HEK293T (cell line): ENCODE data around the gene ARL4A.
"Not testable (repeated sequence)": the region's sequence is repeated elsewhere in the genome, so short reads cannot be mapped to it uniquely, and the experiment has no call there.

Source experiments
- CTCF ChIA-PET: fragments of 350-600 bp; formaldehyde crosslinking; extraction: SDS; loops from one replicate; lab custom pipeline; 2021; ENCODE audit warnings: antibody characterized with exemption, inconsistent platforms; lab: Yijun Ruan, JAX
- POLR2A ChIA-PET: fragments of 350-600 bp; formaldehyde crosslinking; extraction: SDS; loops from one replicate; lab custom pipeline; 2020; ENCODE audit warnings: antibody characterized with exemption, inconsistent platforms; lab: Yijun Ruan, JAX
- DNase-seq: peaks from one replicate; pipeline ENCODE4 v3.0.0; 2012; ENCODE audit warnings: mixed read lengths; ENCODE audit errors: extremely low spot score
- ARNT ChIP-seq: fragments of 450-650 bp; IDR thresholded peaks from 2 replicates; pipeline ENCODE4 v1.6.1; 2017; ENCODE audit warnings: mild to moderate bottlenecking
- BHLHE40 ChIP-seq: fragments of 450-650 bp; IDR thresholded peaks from 2 replicates; pipeline ENCODE4 v1.6.1; 2016; ENCODE audit warnings: mild to moderate bottlenecking, moderate library complexity, borderline replicate concordance
- CTBP1 ChIP-seq: fragments of 450-650 bp; IDR thresholded peaks from 2 replicates; pipeline ENCODE4 v1.6.1; 2016; ENCODE audit warnings: borderline replicate concordance
- ELF4 ChIP-seq: fragments of 450-650 bp; IDR thresholded peaks from 2 replicates; pipeline ENCODE4 v1.6.1; 2017; ENCODE audit warnings: antibody characterized with exemption
- FOXA1 ChIP-seq: fragments of 450-650 bp; IDR thresholded peaks from 2 replicates; pipeline ENCODE4 v1.6.1; 2016; ENCODE audit warnings: mild to moderate bottlenecking
- FOXK2 ChIP-seq: fragments of 450-650 bp; IDR thresholded peaks from 2 replicates; pipeline ENCODE4 v1.6.1; 2016; ENCODE audit warnings: mild to moderate bottlenecking
- FOXM1 ChIP-seq: fragments of 450-650 bp; IDR thresholded peaks from 2 replicates; pipeline ENCODE4 v1.6.1; 2017; ENCODE audit warnings: mild to moderate bottlenecking, borderline replicate concordance
- HDGF ChIP-seq: fragments of 450-650 bp; IDR thresholded peaks from 2 replicates; pipeline ENCODE4 v1.6.1; 2017; ENCODE audit warnings: antibody characterized with exemption, borderline replicate concordance
- L3MBTL2 ChIP-seq: fragments of 450-650 bp; conservative IDR thresholded peaks from 2 replicates; pipeline ENCODE4 v1.6.1; 2016; ENCODE audit warnings: mild to moderate bottlenecking
- LEF1 ChIP-seq: fragments of 450-650 bp; IDR thresholded peaks from 2 replicates; pipeline ENCODE4 v1.6.1; 2017; ENCODE audit warnings: mild to moderate bottlenecking, borderline replicate concordance
- NFRKB ChIP-seq: fragments of 450-650 bp; IDR thresholded peaks from 2 replicates; pipeline ENCODE4 v1.6.1; 2016; ENCODE audit warnings: mild to moderate bottlenecking, moderate library complexity
- PKNOX1 ChIP-seq: fragments of 450-650 bp; IDR thresholded peaks from 2 replicates; pipeline ENCODE4 v1.6.1; 2016
- SP1 ChIP-seq: fragments of 450-650 bp; IDR thresholded peaks from 2 replicates; pipeline ENCODE4 v1.6.1; 2017
- SUZ12 ChIP-seq: fragments of 450-650 bp; IDR thresholded peaks from 2 replicates; pipeline ENCODE4 v1.6.1; 2016; ENCODE audit warnings: mild to moderate bottlenecking
- TARDBP ChIP-seq: fragments of 450-650 bp; IDR thresholded peaks from 2 replicates; pipeline ENCODE4 v1.6.1; 2016
- ZNF384 ChIP-seq: fragments of 450-650 bp; IDR thresholded peaks from 2 replicates; pipeline ENCODE4 v1.6.1; 2016

The ARL4A gene

GRCh38 chr7:12655161-12655560 lies 32.3 kb upstream of the ARL4A start:
- CTCF ChIA-PET, result no interaction called here
- DNase-seq, result no peak
- POLR2A ChIA-PET, result no interaction called here
- no peak for TF ChIP-seq FOXM1
- TF ChIP-seq PKNOX1, result no peak
- no peak for TF ChIP-seq BHLHE40
- no peak for TF ChIP-seq TARDBP
- no peak for TF ChIP-seq HDGF
- TF ChIP-seq LEF1, result no peak
- TF ChIP-seq SUZ12, result no peak
- TF ChIP-seq ZNF384, result no peak
- TF ChIP-seq FOXK2, result no peak
- TF ChIP-seq SP1, result no peak
- no peak for TF ChIP-seq L3MBTL2
- TF ChIP-seq NFRKB, result no peak
- TF ChIP-seq ELF4, result no peak
- TF ChIP-seq CTBP1, result no peak
- no peak for TF ChIP-seq ARNT
- no peak for TF ChIP-seq FOXA1

- CTCF ChIA-PET, POLR2A ChIA-PET, DNase-seq: not testable (repeated sequence)
Observed at GRCh38 chr7:12660423-12660822, 27.0 kb upstream of the ARL4A start.

GRCh38 chr7:12660986-12661385 lies 26.4 kb upstream of the ARL4A start:
- DNase-seq, POLR2A ChIA-PET, CTCF ChIA-PET: not testable (repeated sequence)

GRCh38 chr7:12661581-12661980 lies 25.9 kb upstream of the ARL4A start:
- CTCF ChIA-PET, result no interaction called here
- TF ChIP-seq ZNF384 (no peak), FOXA1 (no peak), NFRKB (no peak), SP1 (no peak), ARNT (no peak), ELF4 (no peak), TARDBP (no peak), FOXK2 (no peak), CTBP1 (no peak), HDGF (no peak), BHLHE40 (no peak), PKNOX1 (no peak), SUZ12 (no peak), L3MBTL2 (no peak)
- POLR2A ChIA-PET, result no interaction called here
- no peak for DNase-seq

GRCh38 chr7:12670000-12670729 lies 17.3 kb upstream of the ARL4A start:
- no peak for DNase-seq
- ChIA-PET POLR2A (no interaction called here), CTCF (no interaction called here)
- TF ChIP-seq LEF1 (no peak), HDGF (no peak), CTBP1 (no peak), FOXK2 (no peak), SP1 (no peak), PKNOX1 (no peak), ELF4 (no peak), L3MBTL2 (no peak), FOXM1 (no peak), TARDBP (no peak), ZNF384 (no peak), SUZ12 (no peak), NFRKB (no peak)

- DNase-seq, result no peak
- no peak for TF ChIP-seq FOXM1
- TF ChIP-seq CTBP1, result no peak
- TF ChIP-seq TARDBP, result no peak
- no peak for TF ChIP-seq FOXA1
- no peak for TF ChIP-seq ELF4
- TF ChIP-seq ZNF384, result no peak
- TF ChIP-seq NFRKB, result no peak
- no peak for TF ChIP-seq LEF1
- CTCF ChIA-PET, result no interaction called here
- POLR2A ChIA-PET, result no interaction called here
Observed at GRCh38 chr7:12670743-12671520, 16.5 kb upstream of the ARL4A start.

- POLR2A ChIA-PET, CTCF ChIA-PET: not testable (repeated sequence)
Observed at GRCh38 chr7:12673436-12673835, 14.0 kb upstream of the ARL4A start.

More at GRCh38 chr7:12673436-12673835, 14.0 kb upstream of the ARL4A start:
- not testable (repeated sequence) for DNase-seq
